HepG2 (cell line): ENCODE measurements around the gene CAMSAP1.

ENCODE experiments used
- ATF3 ChIP-seq: sonication (generic); formaldehyde crosslinking; IDR thresholded peaks from 2 replicates; pipeline ENCODE4 v1.4.0; 2020; ENCODE audit warnings: missing genetic modification reagents
- IRF2 ChIP-seq: IDR thresholded peaks from 2 replicates; pipeline ENCODE4 v1.6.1; 2018; ENCODE audit warnings: missing genetic modification reagents, missing compliant biosample characterization
- NR2F1 ChIP-seq, 2 experiments: fragments of 450-650 bp in 1 of 2; formaldehyde crosslinking in 1 of 2; IDR thresholded peaks; 2 replicates each; pipeline versions ENCODE4 v1.5.0 to v1.6.1; 2016 to 2020; ENCODE audit warnings: mild to moderate bottlenecking in 1 of 2, missing compliant biosample characterization in 1 of 2, missing genetic modification reagents in 1 of 2, moderate library complexity in 1 of 2
- ZC3H4 ChIP-seq: sonication (generic); formaldehyde crosslinking; IDR thresholded peaks from 2 replicates; pipeline ENCODE4 v1.4.0; 2020; ENCODE audit warnings: missing genetic modification reagents, borderline replicate concordance
- ZNF691 ChIP-seq: sonication (generic); formaldehyde crosslinking; IDR thresholded peaks from 2 replicates; pipeline ENCODE4 v1.4.0; 2020; ENCODE audit warnings: missing genetic modification reagents, low read depth, mild to moderate bottlenecking, borderline replicate concordance

- TF ChIP-seq ZC3H4 = no peak
- no peak for TF ChIP-seq NR2F1 (CRISPR knock-in tag; IDR thresholded peaks at IDR 0.05)
- no peak for TF ChIP-seq IRF2
- no peak for TF ChIP-seq ATF3 (CRISPR knock-in tag)
- TF ChIP-seq ZNF691 (CRISPR knock-in tag) = no peak
Measured at GRCh38 chr9:135788576-135789300, 118.6 kb downstream of the CAMSAP1 start.
